Measurements from ENCODE around the gene SH3BP2.

DNA sequence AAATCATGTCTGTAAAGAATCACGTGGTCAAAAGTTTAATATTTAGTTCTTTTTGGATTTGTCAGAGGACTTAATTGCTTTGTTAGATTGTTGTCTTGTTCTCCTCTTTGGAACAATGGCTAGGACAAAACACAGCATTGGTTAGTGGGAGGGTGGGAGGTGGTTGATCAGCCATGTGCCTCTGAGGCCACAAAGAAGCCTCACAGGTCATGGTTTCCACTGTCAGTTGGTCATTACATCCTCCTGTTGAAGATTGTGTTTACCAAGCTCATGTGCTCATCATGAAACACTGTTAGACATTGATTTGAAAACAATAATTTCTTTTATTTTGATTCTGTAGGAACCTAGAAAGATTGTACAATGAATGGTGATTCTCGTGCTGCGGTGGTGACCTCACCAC, 82.7 kb downstream of the SH3BP2 start:
- TF ChIP-seq CTCF (IDR thresholded peaks at IDR 0.05 in 8 of 11, conservative IDR thresholded peaks at IDR 0.05 in 3 of 11) (no peak), POLR2A (IDR thresholded peaks at IDR 0.05) (no peak)
